CD14-positive monocyte (primary cell): ENCODE measurements around the gene UBE2N. TPM values are rescaled to one million over a fixed set of nuclear protein-coding genes. Genes with fewer than 3 reads are reported as not detected.
A peak's percentile ranks its signal among the peaks of the same experiment; 100 is the strongest.

Experiments
- DNase-seq, 3 donors: peaks; one replicate each; pipeline ENCODE4 v3.0.0-alpha.2; 2011 to 2022
- H2AFZ ChIP-seq: 2 replicates; pipeline ENCODE4 v1.6.0; 2012; ENCODE audit warnings: mild to moderate bottlenecking, low read depth, low read length, inconsistent platforms; ENCODE audit not compliant: insufficient read depth, poor library complexity, severe bottlenecking
- H3K27ac ChIP-seq, 2 donors: 1 replicate in 1 of 2; 2 replicates in 1 of 2; pipeline ENCODE4 v1.5.1; 2012 to 2013; ENCODE audit warnings: low read length in 2 of 2, control low read depth in 1 of 2, inconsistent platforms in 1 of 2, low read depth in 1 of 2, mild to moderate bottlenecking in 1 of 2
- H3K27me3 ChIP-seq, 2 donors: one replicate each; pipeline versions ENCODE4 v1.6.0 to v1.6.1; 2011 to 2013; ENCODE audit warnings: low read length in 2 of 2; ENCODE audit not compliant: control insufficient read depth in 2 of 2, insufficient read depth in 2 of 2
- H3K36me3 ChIP-seq, 2 donors: replicated peaks in 1 of 2; 1 replicate in 1 of 2; 2 replicates in 1 of 2; pipeline versions ENCODE4 v1.5.1 to v1.6.1; 2012 to 2013; ENCODE audit warnings: low read length in 2 of 2, control low read depth in 1 of 2, inconsistent platforms in 1 of 2, mild to moderate bottlenecking in 1 of 2; ENCODE audit not compliant: insufficient read depth in 2 of 2, control insufficient read depth in 1 of 2
- H3K4me1 ChIP-seq, 2 donors: 1 replicate in 1 of 2; 2 replicates in 1 of 2; pipeline versions ENCODE4 v1.5.1 to v1.6.1; 2012 to 2013; ENCODE audit warnings: low read length in 2 of 2, control low read depth in 1 of 2, inconsistent platforms in 1 of 2, mild to moderate bottlenecking in 1 of 2, moderate library complexity in 1 of 2; ENCODE audit not compliant: insufficient read depth in 2 of 2, control insufficient read depth in 1 of 2
- H3K4me2 ChIP-seq: replicated peaks from 2 replicates; pipeline ENCODE3; 2012; ENCODE audit warnings: low read length, moderate library complexity, mild to moderate bottlenecking; ENCODE audit not compliant: poor library complexity, severe bottlenecking; ENCODE audit errors: extremely low read depth
- H3K4me3 ChIP-seq, 3 experiments: fragments of 200-600 bp in 1 of 3; sonication (generic) in 1 of 3; replicated peaks in 1 of 3; 1 replicate in 2 of 3; 2 replicates in 1 of 3; pipeline ENCODE4 v1.5.1; 2011 to 2013; ENCODE audit warnings: low read length in 3 of 3, mild to moderate bottlenecking in 3 of 3, control low read depth in 2 of 3, low read depth in 2 of 3, inconsistent platforms in 1 of 3, moderate library complexity in 1 of 3
- H3K79me2 ChIP-seq: 2 replicates; pipeline ENCODE4 v1.6.0; 2012; ENCODE audit warnings: mild to moderate bottlenecking, control low read depth, inconsistent platforms, low read length, moderate library complexity; ENCODE audit not compliant: insufficient read depth
- H3K9ac ChIP-seq: 2 replicates; pipeline ENCODE4 v1.6.0; 2017; ENCODE audit warnings: low read length, mild to moderate bottlenecking; ENCODE audit not compliant: insufficient read depth, poor library complexity, severe bottlenecking
- H3K9me3 ChIP-seq, 2 donors: replicated peaks in 1 of 2; 1 replicate in 1 of 2; 2 replicates in 1 of 2; pipeline versions ENCODE4 v1.5.1 to v1.6.1; 2012 to 2013; ENCODE audit warnings: low read length in 2 of 2, control low read depth in 1 of 2; ENCODE audit not compliant: control insufficient read depth in 1 of 2, insufficient read depth in 1 of 2
- H4K20me1 ChIP-seq: 2 replicates; pipeline ENCODE4 v1.6.0; 2012; ENCODE audit warnings: mild to moderate bottlenecking, low read length, control low read depth, moderate library complexity; ENCODE audit not compliant: insufficient read depth
- H3K27ac Mint-ChIP-seq, 7 donors: one replicate each; pipeline ENCODE4 v1.8.0; 2020; ENCODE audit warnings: mild to moderate bottlenecking in 7 of 7, mixed read lengths in 7 of 7, moderate library complexity in 6 of 7, inconsistent platforms in 2 of 7
- H3K27me3 Mint-ChIP-seq, 3 donors: one replicate each; pipeline ENCODE4 v1.8.0; 2021 to 2022; ENCODE audit warnings: low read depth in 3 of 3, mild to moderate bottlenecking in 3 of 3, mixed read lengths in 3 of 3, moderate library complexity in 3 of 3, inconsistent platforms in 1 of 3
- H3K36me3 Mint-ChIP-seq, 2 donors: one replicate each; pipeline ENCODE4 v1.8.0; 2020; ENCODE audit warnings: mixed read lengths in 2 of 2, inconsistent platforms in 1 of 2, mild to moderate bottlenecking in 1 of 2
- H3K4me1 Mint-ChIP-seq: one replicate; pipeline ENCODE4 v1.8.0; 2020; ENCODE audit warnings: mild to moderate bottlenecking, mixed read lengths
- H3K4me3 Mint-ChIP-seq, 2 donors: one replicate each; pipeline ENCODE4 v1.8.0; 2020; ENCODE audit warnings: mild to moderate bottlenecking in 2 of 2, mixed read lengths in 2 of 2, moderate library complexity in 1 of 2
- H3K9me3 Mint-ChIP-seq, 7 donors: one replicate each; pipeline ENCODE4 v1.8.0; 2020 to 2022; ENCODE audit warnings: mixed read lengths in 7 of 7, mild to moderate bottlenecking in 6 of 7, moderate library complexity in 6 of 7, inconsistent platforms in 2 of 7
- WGBS: methylation state at CpG from one replicate; pipeline ENCODE4 v1.1.5; 2013; ENCODE audit warnings: missing lambda C conversion rate; ENCODE audit not compliant: insufficient coverage; 5-methylcytosine and 5-hydroxymethylcytosine counted together
- intact Hi-C, 2 donors: fragments of 100-400 bp; cut with micrococcal nuclease; formaldehyde crosslinking; loops; one replicate each; pipeline versions ENCODE4 v1.15.0 to v1.15.1; 2023
- polyA plus RNA-seq, 3 donors: library from polyadenylated mRNA; depleted of rRNA in 1 of 3; unstranded in 2 of 3; stranded (reverse) in 1 of 3; fragments of 300-500 nt in 2 of 3; fragments of >200 nt in 1 of 3; fragmentation: Illumina TruSeq in 2 of 3; gene quantifications; 1 replicate in 2 of 3; 2 replicates in 1 of 3; pipeline ENCODE4 v1.2.3, GENCODE V29; 2012 to 2021
- TF ChIP-seq, protein P1 (sequence below): fragments of 200-600 bp; IDR thresholded peaks from one replicate; pipeline ENCODE4 v1.8.0; 2022; ENCODE audit warnings: antibody characterized with exemption, mild to moderate bottlenecking

Gene UBE2N
- polyA plus RNA-seq, 3 donors = 31.2 to 119 (median 108) TPM

DNA sequence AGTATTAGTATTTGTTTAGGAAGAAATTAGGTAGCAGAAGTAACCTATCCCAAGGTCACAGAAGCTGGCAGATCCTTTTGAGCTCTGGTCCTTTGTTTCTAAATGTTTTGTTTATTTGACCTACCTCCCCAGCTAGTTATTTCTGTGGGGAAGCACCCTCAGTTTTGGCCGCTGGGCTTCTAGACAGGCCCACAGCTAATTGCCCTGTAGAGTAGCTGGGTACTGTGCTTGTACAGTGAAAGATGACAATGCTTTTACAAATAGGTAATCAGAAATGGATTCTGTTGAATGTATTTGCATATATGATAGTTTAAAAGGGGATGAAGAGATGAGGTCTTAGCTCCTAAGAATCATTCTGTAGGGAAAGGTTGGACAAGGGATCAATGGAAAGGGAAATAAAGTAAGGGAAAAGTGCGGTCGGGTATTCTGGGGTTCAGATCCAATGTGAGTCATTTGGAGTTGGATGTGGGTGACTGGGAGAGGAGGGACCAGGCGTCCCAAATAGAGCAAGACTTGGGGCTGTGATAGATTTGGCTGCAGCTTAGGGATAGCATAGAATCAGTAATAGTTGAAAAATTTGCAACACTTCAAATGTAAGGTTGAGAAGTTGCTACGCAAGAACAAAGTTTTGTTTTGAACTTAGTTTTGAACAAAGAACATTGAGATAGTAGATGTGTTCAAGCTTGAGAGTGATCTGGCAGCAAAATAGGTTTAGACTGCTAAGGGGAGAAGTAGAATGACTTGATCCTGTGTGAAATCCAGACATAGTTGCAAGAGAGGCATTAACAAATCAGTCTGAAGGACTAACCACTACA, 60.4 kb downstream of the UBE2N start:
- H3K4me2 ChIP-seq = peak overlapping the region; percentile 93
- no peak overlapping the region for H3K9ac ChIP-seq
- no peak for DNase-seq
- Mint-ChIP-seq H3K27ac (peak overlapping the region in 2 of 7 donors; percentile 50 to 57), H3K4me3 (peak overlapping the region in 1 of 2 donors; percentile 100), H3K27me3 (no peaks in the 10 kb centered on the region), H3K36me3 (peaks cover 7 to 19% of the 10 kb centered on the region in 2 donors), H3K9me3 (no peaks in the 10 kb centered on the region), H3K4me1 (peaks cover 50% of the 10 kb centered on the region)
- peaks cover 74% of the 10 kb centered on the region for H4K20me1 ChIP-seq
- H3K4me3 ChIP-seq = peak overlapping the region in 1 of 3 experiments; percentile 94
- intact Hi-C loops = loop anchor here in 1 of 2 donors (10.0 kb wide), 1 partner anchor 287 kb away; no protein-coding TSS in a partner anchor
- H3K4me1 ChIP-seq = peaks cover 44 to 51% of the 10 kb centered on the region in 2 donors
- no peaks in the 10 kb centered on the region for H3K36me3 ChIP-seq
- no peaks in the 10 kb centered on the region for H3K27me3 ChIP-seq
- no peaks in the 10 kb centered on the region for H3K9me3 ChIP-seq
- WGBS = 89% methylated on average over 5 of the region's 5 CpGs
- H2AFZ ChIP-seq = no peak overlapping the region
- H3K79me2 ChIP-seq = peaks cover 81% of the 10 kb centered on the region
- TF ChIP-seq, protein P1, sequence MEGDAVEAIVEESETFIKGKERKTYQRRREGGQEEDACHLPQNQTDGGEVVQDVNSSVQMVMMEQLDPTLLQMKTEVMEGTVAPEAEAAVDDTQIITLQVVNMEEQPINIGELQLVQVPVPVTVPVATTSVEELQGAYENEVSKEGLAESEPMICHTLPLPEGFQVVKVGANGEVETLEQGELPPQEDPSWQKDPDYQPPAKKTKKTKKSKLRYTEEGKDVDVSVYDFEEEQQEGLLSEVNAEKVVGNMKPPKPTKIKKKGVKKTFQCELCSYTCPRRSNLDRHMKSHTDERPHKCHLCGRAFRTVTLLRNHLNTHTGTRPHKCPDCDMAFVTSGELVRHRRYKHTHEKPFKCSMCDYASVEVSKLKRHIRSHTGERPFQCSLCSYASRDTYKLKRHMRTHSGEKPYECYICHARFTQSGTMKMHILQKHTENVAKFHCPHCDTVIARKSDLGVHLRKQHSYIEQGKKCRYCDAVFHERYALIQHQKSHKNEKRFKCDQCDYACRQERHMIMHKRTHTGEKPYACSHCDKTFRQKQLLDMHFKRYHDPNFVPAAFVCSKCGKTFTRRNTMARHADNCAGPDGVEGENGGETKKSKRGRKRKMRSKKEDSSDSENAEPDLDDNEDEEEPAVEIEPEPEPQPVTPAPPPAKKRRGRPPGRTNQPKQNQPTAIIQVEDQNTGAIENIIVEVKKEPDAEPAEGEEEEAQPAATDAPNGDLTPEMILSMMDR = no peak
- no peak overlapping the region for H3K27ac ChIP-seq

DNA sequence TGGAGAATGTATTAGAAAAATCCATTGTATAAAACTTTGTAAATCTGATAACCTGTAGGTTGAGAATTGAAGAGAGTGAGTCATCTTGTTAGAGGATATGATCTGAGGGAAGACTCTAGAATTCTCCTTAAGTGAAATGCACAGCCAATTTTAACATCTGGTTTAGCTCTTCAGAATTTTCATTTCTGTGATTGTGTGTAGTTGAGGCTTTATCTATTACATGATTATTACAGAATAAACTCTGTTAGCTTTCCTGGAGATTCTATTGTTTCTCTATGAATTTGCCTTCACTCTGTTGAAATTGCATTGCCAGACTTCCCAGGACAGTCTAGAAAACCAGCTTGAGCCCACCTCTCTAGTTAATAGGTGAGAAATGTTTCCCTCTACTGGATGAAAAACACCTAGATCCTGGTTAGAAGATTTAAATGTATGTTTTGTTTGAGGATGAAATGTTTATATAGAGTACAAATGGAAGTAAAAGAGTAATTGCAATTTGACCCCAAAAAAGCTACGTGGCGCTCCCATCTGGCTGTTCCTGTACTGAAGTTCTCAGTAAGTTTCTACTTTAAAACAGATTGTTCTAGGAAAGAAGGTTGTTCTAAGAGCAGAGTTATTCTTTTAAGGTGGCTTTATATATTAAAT, 61.1 kb downstream of the UBE2N start:
- no peaks in the 10 kb centered on the region for H3K27me3 ChIP-seq
- peaks cover 67% of the 10 kb centered on the region for H4K20me1 ChIP-seq
- Mint-ChIP-seq H3K27ac (peak overlapping the region in 2 of 7 donors; percentile 22 to 30), H3K4me3 (peak overlapping the region; percentile 97 to 100), H3K9me3 (no peaks in the 10 kb centered on the region), H3K27me3 (no peaks in the 10 kb centered on the region), H3K4me1 (peaks cover 57% of the 10 kb centered on the region), H3K36me3 (peaks cover 7 to 19% of the 10 kb centered on the region in 2 donors)
- H3K9ac ChIP-seq = no peak overlapping the region
- no peak overlapping the region for H3K27ac ChIP-seq
- H2AFZ ChIP-seq = no peak overlapping the region
- WGBS = no CpG with 5 or more reads among the region's 2 CpGs
- peak overlapping the region in 1 of 3 experiments; percentile 94 for H3K4me3 ChIP-seq
- no peaks in the 10 kb centered on the region for H3K36me3 ChIP-seq
- H3K4me1 ChIP-seq = peaks cover 52 to 59% of the 10 kb centered on the region in 2 donors
- no peak for DNase-seq
- peaks cover 74% of the 10 kb centered on the region for H3K79me2 ChIP-seq
- TF ChIP-seq, protein P1 = no peak
- intact Hi-C loops = loop anchor here in 1 of 2 donors (10.0 kb wide), 1 partner anchor 286 kb away; no protein-coding TSS in a partner anchor
- H3K4me2 ChIP-seq = peak overlapping the region; percentile 93
- no peaks in the 10 kb centered on the region for H3K9me3 ChIP-seq
